ENCODE data around the gene NLGN4Y. TPM values are rescaled to one million over a fixed set of nuclear protein-coding genes. Genes with fewer than 3 reads are reported as not detected.

NLGN4Y gene
- total and polyA plus RNA-seq, 10 donors: 0.35 to 11.1 (median 1.8) TPM; not detected in 6

GRCh38 chrY:14528361-14528760, 4.0 kb downstream of the NLGN4Y start:
- 56 to 63% (median 61%) methylated on average over 7 of the region's 7 CpGs; no CpG with 5 or more reads in 2 of the 5 donors for WGBS, 5 donors
- Histone ChIP-seq H3K9me3 (no peaks in the 10 kb centered on the region), H3K27me3 (replicated peaks in 1 of 7) (peaks cover 0 to 25% (median 0%) of the 10 kb centered on the region in 7 donors), H3K4me3 (no peak overlapping the region), H3K27ac (no peak overlapping the region), H3K4me1 (no peaks in the 10 kb centered on the region), H3K36me3 (no peaks in the 10 kb centered on the region)
- TF ChIP-seq POLR2A (IDR thresholded peaks at IDR 0.05) (no peak), POLR2AphosphoS5 (IDR thresholded peaks at IDR 0.05) (no peak), CTCF (IDR thresholded peaks at IDR 0.05 in 8 of 11, conservative IDR thresholded peaks at IDR 0.05 in 3 of 11) (no peak)
- no peak for DNase-seq
- intact Hi-C loops (cut with DNase I; ENCODE audit: low total_unique reads): no loop called here

- H3K27ac ChIP-seq: no peak overlapping the region
- H3K4me3 ChIP-seq: no peak overlapping the region
- no peaks in the 10 kb centered on the region for H3K27me3 ChIP-seq (replicated peaks in 1 of 7)
- H3K4me1 ChIP-seq: no peaks in the 10 kb centered on the region
- TF ChIP-seq POLR2A (IDR thresholded peaks at IDR 0.05): no peak
- no peaks in the 10 kb centered on the region for H3K36me3 ChIP-seq
- no peak for DNase-seq
- intact Hi-C loops (cut with DNase I; ENCODE audit: low total_unique reads): no loop called here
- H3K9me3 ChIP-seq: no peaks in the 10 kb centered on the region
Observed at GRCh38 chrY:14536703-14537102, 12.4 kb downstream of the NLGN4Y start.

GRCh38 chrY:14543506-14543905, 19.2 kb downstream of the NLGN4Y start:
- Histone ChIP-seq H3K27ac (no peak overlapping the region), H3K36me3 (no peaks in the 10 kb centered on the region), H3K4me1 (no peaks in the 10 kb centered on the region), H3K4me3 (no peak overlapping the region), H3K27me3 (replicated peaks in 1 of 7) (no peaks in the 10 kb centered on the region), H3K9me3 (no peaks in the 10 kb centered on the region)
- no peak for DNase-seq
- intact Hi-C loops (cut with DNase I; ENCODE audit: low total_unique reads): no loop called here
- no peak for TF ChIP-seq CTCF (IDR thresholded peaks at IDR 0.05 in 8 of 11, conservative IDR thresholded peaks at IDR 0.05 in 3 of 11)
- TF ChIP-seq POLR2AphosphoS5 (IDR thresholded peaks at IDR 0.05): no peak
- TF ChIP-seq POLR2A (IDR thresholded peaks at IDR 0.05): no peak
- 91 to 95% (median 95%) methylated on average over 5 of the region's 5 CpGs; no CpG with 5 or more reads in 2 of the 5 donors for WGBS, 5 donors

GRCh38 chrY:14581294-14581693, 57.0 kb downstream of the NLGN4Y start:
- Histone ChIP-seq H3K4me3 (no peak overlapping the region), H3K27me3 (replicated peaks in 1 of 7) (no peaks in the 10 kb centered on the region), H3K9me3 (no peaks in the 10 kb centered on the region), H3K4me1 (no peaks in the 10 kb centered on the region), H3K27ac (no peak overlapping the region), H3K36me3 (no peaks in the 10 kb centered on the region)
- no peak for TF ChIP-seq POLR2AphosphoS5 (IDR thresholded peaks at IDR 0.05)
- TF ChIP-seq POLR2A (IDR thresholded peaks at IDR 0.05): no peak
- no peak for TF ChIP-seq CTCF (IDR thresholded peaks at IDR 0.05 in 8 of 11, conservative IDR thresholded peaks at IDR 0.05 in 3 of 11)
- intact Hi-C loops (cut with DNase I; ENCODE audit: low total_unique reads): no loop called here
- no peak for DNase-seq
- WGBS, 5 donors: 78 to 86% (median 79%) methylated on average over 3 of the region's 3 CpGs; no CpG with 5 or more reads in 2 of the 5 donors

- DNase-seq: no peak
- TF ChIP-seq POLR2A (IDR thresholded peaks at IDR 0.05) (no peak), POLR2AphosphoS5 (IDR thresholded peaks at IDR 0.05) (no peak), CTCF (IDR thresholded peaks at IDR 0.05 in 8 of 11, conservative IDR thresholded peaks at IDR 0.05 in 3 of 11) (no peak)
- Histone ChIP-seq H3K4me1 (no peaks in the 10 kb centered on the region), H3K27me3 (replicated peaks in 1 of 7) (no peaks in the 10 kb centered on the region), H3K4me3 (no peak overlapping the region), H3K36me3 (no peaks in the 10 kb centered on the region), H3K9me3 (no peaks in the 10 kb centered on the region), H3K27ac (no peak overlapping the region)
- 76 to 82% (median 79%) methylated on average over 4 of the region's 4 CpGs; no CpG with 5 or more reads in 2 of the 5 donors for WGBS, 5 donors
- intact Hi-C loops (cut with DNase I; ENCODE audit: low total_unique reads): no loop called here
Observed at GRCh38 chrY:14586725-14587124, 62.4 kb downstream of the NLGN4Y start.
